ENCODE data around the gene ADAT1. TPM values are rescaled to one million over a fixed set of nuclear protein-coding genes. Genes with fewer than 3 reads are reported as not detected.

ADAT1 gene
- total and polyA plus RNA-seq, 2 of the 13 experiments (the other 11 are each of a cell fraction or from before 2014, with no cell fraction given), result 18.4 to 40.8 TPM

GRCh38 chr16:75648265-75649076, 25.4 kb upstream of the ADAT1 start (continued):
- TF ChIP-seq, protein P1, sequence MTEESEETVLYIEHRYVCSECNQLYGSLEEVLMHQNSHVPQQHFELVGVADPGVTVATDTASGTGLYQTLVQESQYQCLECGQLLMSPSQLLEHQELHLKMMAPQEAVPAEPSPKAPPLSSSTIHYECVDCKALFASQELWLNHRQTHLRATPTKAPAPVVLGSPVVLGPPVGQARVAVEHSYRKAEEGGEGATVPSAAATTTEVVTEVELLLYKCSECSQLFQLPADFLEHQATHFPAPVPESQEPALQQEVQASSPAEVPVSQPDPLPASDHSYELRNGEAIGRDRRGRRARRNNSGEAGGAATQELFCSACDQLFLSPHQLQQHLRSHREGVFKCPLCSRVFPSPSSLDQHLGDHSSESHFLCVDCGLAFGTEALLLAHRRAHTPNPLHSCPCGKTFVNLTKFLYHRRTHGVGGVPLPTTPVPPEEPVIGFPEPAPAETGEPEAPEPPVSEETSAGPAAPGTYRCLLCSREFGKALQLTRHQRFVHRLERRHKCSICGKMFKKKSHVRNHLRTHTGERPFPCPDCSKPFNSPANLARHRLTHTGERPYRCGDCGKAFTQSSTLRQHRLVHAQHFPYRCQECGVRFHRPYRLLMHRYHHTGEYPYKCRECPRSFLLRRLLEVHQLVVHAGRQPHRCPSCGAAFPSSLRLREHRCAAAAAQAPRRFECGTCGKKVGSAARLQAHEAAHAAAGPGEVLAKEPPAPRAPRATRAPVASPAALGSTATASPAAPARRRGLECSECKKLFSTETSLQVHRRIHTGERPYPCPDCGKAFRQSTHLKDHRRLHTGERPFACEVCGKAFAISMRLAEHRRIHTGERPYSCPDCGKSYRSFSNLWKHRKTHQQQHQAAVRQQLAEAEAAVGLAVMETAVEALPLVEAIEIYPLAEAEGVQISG (CRISPR knock-in tag; IDR thresholded peaks at IDR 0.05), result no peak; the same call in 1 of the 2 replicates
- TF ChIP-seq IKZF1 (IDR thresholded peaks at IDR 0.05) (no peak), RCOR2 (CRISPR knock-in tag; IDR thresholded peaks at IDR 0.05) (no peak), ELF1 (CRISPR knock-in tag; IDR thresholded peaks at IDR 0.05) (no peak), ZNF761 (CRISPR knock-in tag; conservative IDR thresholded peaks at IDR 0.05) (no peak), SAFB2 (CRISPR knock-in tag; IDR thresholded peaks at IDR 0.05; ENCODE audit: borderline replicate concordance, low read depth) (no peak), POLR2A (IDR thresholded peaks at IDR 0.05; ENCODE audit: insufficient read depth in 1 of 2, low read depth in 2 of 2, low read length in 2 of 2) (peak; percentile 62 to 71), NFIC (IDR thresholded peaks at IDR 0.05; ENCODE audit: low read length) (no peak), ZBTB7B (CRISPR knock-in tag; IDR thresholded peaks at IDR 0.05) (no peak), ZNF34 (CRISPR knock-in tag; IDR thresholded peaks at IDR 0.05; ENCODE audit: borderline replicate concordance) (no peak), ZNF891 (CRISPR knock-in tag; IDR thresholded peaks at IDR 0.05) (no peak), ZNF839 (CRISPR knock-in tag; IDR thresholded peaks at IDR 0.05; ENCODE audit: borderline replicate concordance) (no peak), ZNF225 (CRISPR knock-in tag; IDR thresholded peaks at IDR 0.05) (no peak), HIVEP1 (CRISPR knock-in tag; IDR thresholded peaks at IDR 0.05) (0 out of 2 replicates have a peak, but pooled peaks have one; percentile 45), ZNF580 (CRISPR knock-in tag; IDR thresholded peaks at IDR 0.05; ENCODE audit: borderline replicate concordance, low read depth) (no peak), EED (CRISPR knock-in tag; IDR thresholded peaks at IDR 0.05) (no peak), ZNF775 (CRISPR knock-in tag; IDR thresholded peaks at IDR 0.05; ENCODE audit: borderline replicate concordance) (no peak), JUNB (CRISPR knock-in tag; IDR thresholded peaks at IDR 0.05; ENCODE audit: borderline replicate concordance) (no peak), TEAD3 (CRISPR knock-in tag; optimal IDR thresholded peaks at IDR 0.05; ENCODE audit: borderline replicate concordance) (no peak), GLMP (CRISPR knock-in tag; IDR thresholded peaks at IDR 0.05; ENCODE audit: borderline replicate concordance) (no peak), IRF9 (CRISPR knock-in tag; IDR thresholded peaks at IDR 0.05; ENCODE audit: borderline replicate concordance) (no peak), ELF3 (CRISPR knock-in tag; IDR thresholded peaks at IDR 0.05) (peak; percentile 45; the same call in 1 of the 2 replicates), EZH2 (conservative IDR thresholded peaks at IDR 0.05; ENCODE audit: low read depth, low read length) (no peak)
- TF ChIP-seq, protein P2, sequence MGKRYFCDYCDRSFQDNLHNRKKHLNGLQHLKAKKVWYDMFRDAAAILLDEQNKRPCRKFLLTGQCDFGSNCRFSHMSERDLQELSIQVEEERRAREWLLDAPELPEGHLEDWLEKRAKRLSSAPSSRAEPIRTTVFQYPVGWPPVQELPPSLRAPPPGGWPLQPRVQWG (CRISPR knock-in tag; IDR thresholded peaks at IDR 0.05; ENCODE audit: borderline replicate concordance, low read depth), result no peak
- TF ChIP-seq, protein P3, sequence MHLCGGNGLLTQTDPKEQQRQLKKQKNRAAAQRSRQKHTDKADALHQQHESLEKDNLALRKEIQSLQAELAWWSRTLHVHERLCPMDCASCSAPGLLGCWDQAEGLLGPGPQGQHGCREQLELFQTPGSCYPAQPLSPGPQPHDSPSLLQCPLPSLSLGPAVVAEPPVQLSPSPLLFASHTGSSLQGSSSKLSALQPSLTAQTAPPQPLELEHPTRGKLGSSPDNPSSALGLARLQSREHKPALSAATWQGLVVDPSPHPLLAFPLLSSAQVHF (CRISPR knock-in tag; IDR thresholded peaks at IDR 0.05), result no peak
